SK-N-SH treated with all-trans-retinoic acid at 6 μM for 48 hours (cell line): ENCODE data around the gene FTO.

Experiments used
- ESRRG ChIP-seq: fragments of 250-450 bp; sonication (Bioruptor Pico); IDR thresholded peaks from 2 replicates; pipeline ENCODE4 v1.6.1; 2021; ENCODE audit warnings: mild to moderate bottlenecking
- ISL1 ChIP-seq: fragments of 250-450 bp; sonication (Bioruptor Pico); IDR thresholded peaks from 2 replicates; pipeline ENCODE4 v2.1.2; 2022; ENCODE audit warnings: mild to moderate bottlenecking, moderate library complexity
- OSR1 ChIP-seq: fragments of 250-450 bp; sonication (Bioruptor Pico); IDR thresholded peaks from 2 replicates; pipeline ENCODE4 v1.8.0; 2022; ENCODE audit warnings: moderate library complexity, mild to moderate bottlenecking, inconsistent platforms
- PPARA ChIP-seq: fragments of 250-450 bp; sonication (Bioruptor Pico); IDR thresholded peaks from 2 replicates; pipeline ENCODE4 v1.5.0; 2020; ENCODE audit warnings: mild to moderate bottlenecking, borderline replicate concordance
- RARB ChIP-seq: fragments of 250-450 bp; sonication (Bioruptor Pico); IDR thresholded peaks from 2 replicates; pipeline ENCODE4 v1.8.0; 2021; ENCODE audit warnings: mild to moderate bottlenecking, moderate library complexity
- ZFP3 ChIP-seq: fragments of 250-450 bp; sonication (Bioruptor Pico); IDR thresholded peaks from 2 replicates; pipeline ENCODE4 v1.5.0; 2020; ENCODE audit warnings: mild to moderate bottlenecking, moderate library complexity
- ZFP30 ChIP-seq: fragments of 450-650 bp; formaldehyde crosslinking; IDR thresholded peaks from 2 replicates; pipeline ENCODE4 v1.5.0; 2022; ENCODE audit warnings: mild to moderate bottlenecking, moderate library complexity
- ZNF565 ChIP-seq: fragments of 450-650 bp; formaldehyde crosslinking; conservative IDR thresholded peaks from 2 replicates; pipeline ENCODE4 v1.5.0; 2020; ENCODE audit warnings: low read depth, mild to moderate bottlenecking, moderate library complexity
- ZNF70 ChIP-seq: fragments of 450-650 bp; formaldehyde crosslinking; IDR thresholded peaks from 2 replicates; pipeline ENCODE4 v1.5.0; 2020; ENCODE audit warnings: mild to moderate bottlenecking, moderate library complexity
- TF ChIP-seq, protein P1 (sequence below): fragments of 250-450 bp; sonication (Bioruptor Pico); IDR thresholded peaks from 2 replicates; pipeline ENCODE4 v1.8.0; 2020; ENCODE audit warnings: mild to moderate bottlenecking, moderate library complexity, borderline replicate concordance
- TF ChIP-seq, protein P2 (sequence below): fragments of 250-450 bp; sonication (Bioruptor Pico); IDR thresholded peaks from 2 replicates; pipeline ENCODE4 v1.8.0; 2021; ENCODE audit warnings: low read depth, mild to moderate bottlenecking, moderate library complexity, borderline replicate concordance
- TF ChIP-seq, protein P3 (sequence below): fragments of 250-450 bp; sonication (Bioruptor Pico); IDR thresholded peaks from 2 replicates; pipeline ENCODE4 v1.5.1; 2020; ENCODE audit warnings: low read depth, mild to moderate bottlenecking, moderate library complexity
- TF ChIP-seq, protein P4 (sequence below): fragments of 250-450 bp; sonication (Bioruptor Pico); IDR thresholded peaks from 2 replicates; pipeline ENCODE4 v1.5.0; 2020; ENCODE audit warnings: mild to moderate bottlenecking, moderate library complexity
- TF ChIP-seq, protein P5 (sequence below): fragments of 250-450 bp; sonication (Bioruptor Pico); IDR thresholded peaks from 2 replicates; pipeline ENCODE4 v1.5.1; 2021; ENCODE audit warnings: mild to moderate bottlenecking, moderate library complexity

DNA sequence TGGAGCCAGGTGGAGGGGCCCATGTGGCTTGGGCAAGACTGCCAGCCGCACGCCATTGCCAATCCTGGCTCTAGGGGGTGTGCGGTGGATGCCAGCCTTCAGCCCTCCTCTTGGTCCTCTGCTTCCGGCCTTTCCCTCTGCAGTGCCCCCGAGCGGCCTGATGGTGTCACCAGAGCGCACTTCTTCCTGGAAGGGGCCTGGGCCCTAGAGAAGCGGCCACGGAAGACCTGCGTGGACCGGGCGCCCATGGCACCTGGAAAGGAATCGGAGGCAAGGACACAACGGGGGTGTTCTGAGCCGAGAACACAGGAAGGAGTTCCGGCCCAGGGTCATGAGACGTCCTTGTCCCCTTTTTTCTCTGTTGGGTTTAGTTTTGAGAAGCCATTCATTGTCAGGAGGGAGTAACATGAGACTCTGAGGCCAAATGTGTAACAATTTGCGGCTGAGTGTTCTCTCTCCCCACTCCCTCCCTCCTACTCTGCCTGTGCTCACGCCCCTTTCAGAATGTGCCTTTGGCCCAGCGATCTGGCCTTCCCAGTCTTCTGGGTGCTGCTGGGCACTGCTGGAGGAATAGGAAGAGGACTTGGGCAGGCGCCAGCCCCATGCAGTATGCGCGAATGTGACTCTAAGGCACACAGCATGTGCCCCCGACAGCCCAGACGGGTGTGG is 489.8 kb downstream of the FTO start:
- TF ChIP-seq ZNF565 (CRISPR knock-in tag), result no peak
- no peak for TF ChIP-seq RARB
- TF ChIP-seq, protein P1, sequence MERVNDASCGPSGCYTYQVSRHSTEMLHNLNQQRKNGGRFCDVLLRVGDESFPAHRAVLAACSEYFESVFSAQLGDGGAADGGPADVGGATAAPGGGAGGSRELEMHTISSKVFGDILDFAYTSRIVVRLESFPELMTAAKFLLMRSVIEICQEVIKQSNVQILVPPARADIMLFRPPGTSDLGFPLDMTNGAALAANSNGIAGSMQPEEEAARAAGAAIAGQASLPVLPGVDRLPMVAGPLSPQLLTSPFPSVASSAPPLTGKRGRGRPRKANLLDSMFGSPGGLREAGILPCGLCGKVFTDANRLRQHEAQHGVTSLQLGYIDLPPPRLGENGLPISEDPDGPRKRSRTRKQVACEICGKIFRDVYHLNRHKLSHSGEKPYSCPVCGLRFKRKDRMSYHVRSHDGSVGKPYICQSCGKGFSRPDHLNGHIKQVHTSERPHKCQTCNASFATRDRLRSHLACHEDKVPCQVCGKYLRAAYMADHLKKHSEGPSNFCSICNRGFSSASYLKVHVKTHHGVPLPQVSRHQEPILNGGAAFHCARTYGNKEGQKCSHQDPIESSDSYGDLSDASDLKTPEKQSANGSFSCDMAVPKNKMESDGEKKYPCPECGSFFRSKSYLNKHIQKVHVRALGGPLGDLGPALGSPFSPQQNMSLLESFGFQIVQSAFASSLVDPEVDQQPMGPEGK (CRISPR knock-in tag), result no peak
- no peak for TF ChIP-seq PPARA
- TF ChIP-seq ZNF70 (CRISPR knock-in tag), result no peak
- TF ChIP-seq, protein P2, sequence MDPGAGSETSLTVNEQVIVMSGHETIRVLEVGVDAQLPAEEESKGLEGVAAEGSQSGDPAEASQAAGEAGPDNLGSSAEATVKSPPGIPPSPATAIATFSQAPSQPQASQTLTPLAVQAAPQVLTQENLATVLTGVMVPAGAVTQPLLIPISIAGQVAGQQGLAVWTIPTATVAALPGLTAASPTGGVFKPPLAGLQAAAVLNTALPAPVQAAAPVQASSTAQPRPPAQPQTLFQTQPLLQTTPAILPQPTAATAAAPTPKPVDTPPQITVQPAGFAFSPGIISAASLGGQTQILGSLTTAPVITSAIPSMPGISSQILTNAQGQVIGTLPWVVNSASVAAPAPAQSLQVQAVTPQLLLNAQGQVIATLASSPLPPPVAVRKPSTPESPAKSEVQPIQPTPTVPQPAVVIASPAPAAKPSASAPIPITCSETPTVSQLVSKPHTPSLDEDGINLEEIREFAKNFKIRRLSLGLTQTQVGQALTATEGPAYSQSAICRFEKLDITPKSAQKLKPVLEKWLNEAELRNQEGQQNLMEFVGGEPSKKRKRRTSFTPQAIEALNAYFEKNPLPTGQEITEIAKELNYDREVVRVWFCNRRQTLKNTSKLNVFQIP (CRISPR knock-in tag), result no peak
- TF ChIP-seq ESRRG (CRISPR knock-in tag), result no peak
- TF ChIP-seq, protein P3, sequence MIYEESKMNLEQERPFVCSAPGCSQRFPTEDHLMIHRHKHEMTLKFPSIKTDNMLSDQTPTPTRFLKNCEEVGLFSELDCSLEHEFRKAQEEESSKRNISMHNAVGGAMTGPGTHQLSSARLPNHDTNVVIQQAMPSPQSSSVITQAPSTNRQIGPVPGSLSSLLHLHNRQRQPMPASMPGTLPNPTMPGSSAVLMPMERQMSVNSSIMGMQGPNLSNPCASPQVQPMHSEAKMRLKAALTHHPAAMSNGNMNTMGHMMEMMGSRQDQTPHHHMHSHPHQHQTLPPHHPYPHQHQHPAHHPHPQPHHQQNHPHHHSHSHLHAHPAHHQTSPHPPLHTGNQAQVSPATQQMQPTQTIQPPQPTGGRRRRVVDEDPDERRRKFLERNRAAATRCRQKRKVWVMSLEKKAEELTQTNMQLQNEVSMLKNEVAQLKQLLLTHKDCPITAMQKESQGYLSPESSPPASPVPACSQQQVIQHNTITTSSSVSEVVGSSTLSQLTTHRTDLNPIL (CRISPR knock-in tag), result no peak
- no peak for TF ChIP-seq ZFP30 (CRISPR knock-in tag)
- TF ChIP-seq, protein P4, sequence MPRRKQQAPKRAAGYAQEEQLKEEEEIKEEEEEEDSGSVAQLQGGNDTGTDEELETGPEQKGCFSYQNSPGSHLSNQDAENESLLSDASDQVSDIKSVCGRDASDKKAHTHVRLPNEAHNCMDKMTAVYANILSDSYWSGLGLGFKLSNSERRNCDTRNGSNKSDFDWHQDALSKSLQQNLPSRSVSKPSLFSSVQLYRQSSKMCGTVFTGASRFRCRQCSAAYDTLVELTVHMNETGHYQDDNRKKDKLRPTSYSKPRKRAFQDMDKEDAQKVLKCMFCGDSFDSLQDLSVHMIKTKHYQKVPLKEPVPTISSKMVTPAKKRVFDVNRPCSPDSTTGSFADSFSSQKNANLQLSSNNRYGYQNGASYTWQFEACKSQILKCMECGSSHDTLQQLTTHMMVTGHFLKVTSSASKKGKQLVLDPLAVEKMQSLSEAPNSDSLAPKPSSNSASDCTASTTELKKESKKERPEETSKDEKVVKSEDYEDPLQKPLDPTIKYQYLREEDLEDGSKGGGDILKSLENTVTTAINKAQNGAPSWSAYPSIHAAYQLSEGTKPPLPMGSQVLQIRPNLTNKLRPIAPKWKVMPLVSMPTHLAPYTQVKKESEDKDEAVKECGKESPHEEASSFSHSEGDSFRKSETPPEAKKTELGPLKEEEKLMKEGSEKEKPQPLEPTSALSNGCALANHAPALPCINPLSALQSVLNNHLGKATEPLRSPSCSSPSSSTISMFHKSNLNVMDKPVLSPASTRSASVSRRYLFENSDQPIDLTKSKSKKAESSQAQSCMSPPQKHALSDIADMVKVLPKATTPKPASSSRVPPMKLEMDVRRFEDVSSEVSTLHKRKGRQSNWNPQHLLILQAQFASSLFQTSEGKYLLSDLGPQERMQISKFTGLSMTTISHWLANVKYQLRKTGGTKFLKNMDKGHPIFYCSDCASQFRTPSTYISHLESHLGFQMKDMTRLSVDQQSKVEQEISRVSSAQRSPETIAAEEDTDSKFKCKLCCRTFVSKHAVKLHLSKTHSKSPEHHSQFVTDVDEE (CRISPR knock-in tag), result no peak
- TF ChIP-seq OSR1 (CRISPR knock-in tag), result no peak
- TF ChIP-seq ISL1 (CRISPR knock-in tag), result no peak
- TF ChIP-seq, protein P5, sequence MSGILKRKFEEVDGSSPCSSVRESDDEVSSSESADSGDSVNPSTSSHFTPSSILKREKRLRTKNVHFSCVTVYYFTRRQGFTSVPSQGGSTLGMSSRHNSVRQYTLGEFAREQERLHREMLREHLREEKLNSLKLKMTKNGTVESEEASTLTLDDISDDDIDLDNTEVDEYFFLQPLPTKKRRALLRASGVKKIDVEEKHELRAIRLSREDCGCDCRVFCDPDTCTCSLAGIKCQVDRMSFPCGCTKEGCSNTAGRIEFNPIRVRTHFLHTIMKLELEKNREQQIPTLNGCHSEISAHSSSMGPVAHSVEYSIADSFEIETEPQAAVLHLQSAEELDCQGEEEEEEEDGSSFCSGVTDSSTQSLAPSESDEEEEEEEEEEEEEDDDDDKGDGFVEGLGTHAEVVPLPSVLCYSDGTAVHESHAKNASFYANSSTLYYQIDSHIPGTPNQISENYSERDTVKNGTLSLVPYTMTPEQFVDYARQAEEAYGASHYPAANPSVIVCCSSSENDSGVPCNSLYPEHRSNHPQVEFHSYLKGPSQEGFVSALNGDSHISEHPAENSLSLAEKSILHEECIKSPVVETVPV, result no peak
- TF ChIP-seq ZFP3 (CRISPR knock-in tag), result no peak
